HG03159 (cell line): ENCODE data around the gene LMTK2.

Experiments used
- ATAC-seq: cut with Tn5 transposase; IDR thresholded peaks from one replicate; pipeline ENCODE4 v1.9.1; 2021; ENCODE audit warnings: mild to moderate bottlenecking, moderate library complexity; ENCODE audit not compliant: unreplicated experiment

LMTK2 gene

GRCh38 chr7:98231493-98232262 lies 125.0 kb downstream of the LMTK2 start:
- no peak for ATAC-seq

- ATAC-seq = no peak
Measured at GRCh38 chr7:98232263-98232585, 125.6 kb downstream of the LMTK2 start.

- ATAC-seq = no peak
Measured at GRCh38 chr7:98232799-98233198, 126.1 kb downstream of the LMTK2 start.

GRCh38 chr7:98233219-98234070 lies 126.8 kb downstream of the LMTK2 start:
- ATAC-seq = no peak

GRCh38 chr7:98234429-98235147 lies 127.9 kb downstream of the LMTK2 start:
- no peak for ATAC-seq

- ATAC-seq = no peak
Measured at GRCh38 chr7:98235901-98236300, 129.2 kb downstream of the LMTK2 start.

GRCh38 chr7:98236355-98237185 lies 129.9 kb downstream of the LMTK2 start:
- ATAC-seq = no peak

GRCh38 chr7:98238076-98238475 lies 131.4 kb downstream of the LMTK2 start:
- no peak for ATAC-seq

GRCh38 chr7:98238976-98239375 lies 132.3 kb downstream of the LMTK2 start:
- no peak for ATAC-seq

- ATAC-seq = no peak
Measured at GRCh38 chr7:98240961-98241673, 134.5 kb downstream of the LMTK2 start.

GRCh38 chr7:98241674-98242241 lies 135.1 kb downstream of the LMTK2 start:
- no peak for ATAC-seq

GRCh38 chr7:98242342-98242741 lies 135.7 kb downstream of the LMTK2 start:
- no peak for ATAC-seq

GRCh38 chr7:98242934-98243333 lies 136.3 kb downstream of the LMTK2 start:
- ATAC-seq = no peak

GRCh38 chr7:98244871-98245270 lies 138.2 kb downstream of the LMTK2 start:
- ATAC-seq = no peak

- ATAC-seq = no peak
Measured at GRCh38 chr7:98248156-98248555, 141.5 kb downstream of the LMTK2 start.

- no peak for ATAC-seq
Measured at GRCh38 chr7:98249106-98249505, 142.4 kb downstream of the LMTK2 start.

- ATAC-seq = no peak
Measured at GRCh38 chr7:98250789-98251188, 144.1 kb downstream of the LMTK2 start.

- peak; percentile 25 for ATAC-seq
Measured at GRCh38 chr7:98251231-98251600, 144.6 kb downstream of the LMTK2 start.

GRCh38 chr7:98251601-98252424 lies 145.2 kb downstream of the LMTK2 start, which contains the start of gene TECPR1:
Gene TECPR1 (minus strand): TSS chr7:98252232. CDS start chr7:98246146, 6,086 bp downstream.
- peak; percentile 97 for ATAC-seq
